ENCODE results near the gene LBP.

- no peak for TF ChIP-seq REST (IDR thresholded peaks at IDR 0.05; ENCODE audit: insufficient replicate concordance, low read depth)
- TF ChIP-seq CTCF (IDR thresholded peaks at IDR 0.05; ENCODE audit: insufficient read depth, low read length) = no peak
- TF ChIP-seq SPI1 (IDR thresholded peaks at IDR 0.05; ENCODE audit: borderline replicate concordance, low read depth) = no peak
- no peak for TF ChIP-seq POLR2AphosphoS5 (IDR thresholded peaks at IDR 0.05; ENCODE audit: low read depth)
Measured at GRCh38 chr20:38320221-38320620, 26.1 kb upstream of the LBP start.

Data from HL-60 (cell line).